Ovary (tissue), 3 donors: Measurements from ENCODE around the gene KRT8.

Experiments used
- CTCF ChIP-seq, 3 donors: fragments of 450-650 bp in 2 of 3; fragments of 200-600 bp in 1 of 3; IDR thresholded peaks; one replicate each; pipeline versions ENCODE4 v1.5.1 to v1.8.0; 2016 to 2022; ENCODE audit warnings: antibody characterized with exemption in 3 of 3, mild to moderate bottlenecking in 1 of 3
- POLR2A ChIP-seq: fragments of 450-650 bp; IDR thresholded peaks from one replicate; pipeline ENCODE4 v1.6.1; 2017; ENCODE audit warnings: antibody characterized with exemption, mild to moderate bottlenecking, moderate library complexity
- donor health status: DM: no; HTN: no; CAD: no.

- TF ChIP-seq CTCF (IDR thresholded peaks at IDR 0.05) (no peak), POLR2A (peak; percentile 53)
Measured at GRCh38 chr12:52903285-52903854, 1.5 kb downstream of the KRT8 start.
